Measurements from ENCODE around the gene GZMM.

The GZMM gene

GRCh38 chr19:570251-570686 lies 26.4 kb downstream of the GZMM start:
- DNase-seq = no peak

- peak; percentile 78 for DNase-seq
Observed at GRCh38 chr19:570937-571565, 27.2 kb downstream of the GZMM start.

GRCh38 chr19:571566-571974 lies 27.7 kb downstream of the GZMM start:
- DNase-seq = no peak

GRCh38 chr19:572140-572742 lies 28.4 kb downstream of the GZMM start, which contains the start of gene BSG:
Gene BSG, plus strand, starts transcription at chr19:572596. Its CDS starts 39 bp downstream, at chr19:572635.
- peak; percentile 98 for DNase-seq

GRCh38 chr19:572743-573518 lies 29.1 kb downstream of the GZMM start:
- DNase-seq = no peak

GRCh38 chr19:573519-573825 lies 29.6 kb downstream of the GZMM start:
- no peak for DNase-seq

GRCh38 chr19:574658-575526 lies 31.0 kb downstream of the GZMM start:
- DNase-seq = no peak

- DNase-seq = no peak
Observed at GRCh38 chr19:575527-576506, 32.0 kb downstream of the GZMM start.

- DNase-seq = no peak
Observed at GRCh38 chr19:576768-577438, 33.0 kb downstream of the GZMM start.

- no peak for DNase-seq
Observed at GRCh38 chr19:577439-578392, 33.9 kb downstream of the GZMM start.

- no peak for DNase-seq
Observed at GRCh38 chr19:579111-579841, 35.4 kb downstream of the GZMM start.

GRCh38 chr19:579842-580155 lies 35.9 kb downstream of the GZMM start:
- DNase-seq = no peak

GRCh38 chr19:580274-580835 lies 36.5 kb downstream of the GZMM start:
- no peak for DNase-seq

- DNase-seq = no peak
Observed at GRCh38 chr19:581399-582111, 37.7 kb downstream of the GZMM start.

GRCh38 chr19:582497-583197 lies 38.8 kb downstream of the GZMM start:
- DNase-seq = no peak

- no peak for DNase-seq
Observed at GRCh38 chr19:583198-583967, 39.5 kb downstream of the GZMM start.

- no peak for DNase-seq
Observed at GRCh38 chr19:583968-584239, 40.1 kb downstream of the GZMM start.
